SJCRH30 (cell line): ENCODE results near the gene ZNF644. TPM values are rescaled to one million over a fixed set of nuclear protein-coding genes. Genes with fewer than 3 reads are reported as not detected.
A peak's percentile ranks its signal among the peaks of the same experiment; 100 is the strongest.
"Not testable (repeated sequence)": the region's sequence is repeated elsewhere in the genome, so short reads cannot be mapped to it uniquely, and the experiment has no call there.

ENCODE experiments used
- DNase-seq, 2 experiments: peaks; one replicate each; pipeline ENCODE4 v3.0.0-alpha.2; 2015 to 2020
- H3K27ac ChIP-seq: fragments of 250-450 bp; sonication (Bioruptor Pico); 2 replicates; pipeline ENCODE4 v1.5.1; 2020; ENCODE audit warnings: mild to moderate bottlenecking, moderate library complexity
- H3K27me3 ChIP-seq: fragments of 250-450 bp; sonication (Bioruptor Pico); 2 replicates; pipeline ENCODE4 v1.5.1; 2020; ENCODE audit warnings: mild to moderate bottlenecking, moderate library complexity
- H3K36me3 ChIP-seq: fragments of 250-450 bp; sonication (Bioruptor Pico); 2 replicates; pipeline ENCODE4 v1.5.1; 2020; ENCODE audit warnings: mild to moderate bottlenecking, moderate library complexity
- H3K4me1 ChIP-seq: fragments of 250-450 bp; sonication (Bioruptor Pico); 2 replicates; pipeline ENCODE4 v1.5.1; 2020; ENCODE audit warnings: mild to moderate bottlenecking, moderate library complexity
- H3K4me3 ChIP-seq: fragments of 250-450 bp; sonication (Bioruptor Pico); 2 replicates; pipeline ENCODE4 v1.5.1; 2020; ENCODE audit warnings: mild to moderate bottlenecking, moderate library complexity
- H3K9me3 ChIP-seq: fragments of 250-450 bp; sonication (Bioruptor Pico); replicated peaks from 2 replicates; pipeline ENCODE4 v1.5.1; 2020; ENCODE audit warnings: mild to moderate bottlenecking, moderate library complexity
- total RNA-seq: library from RNA; depleted of rRNA; stranded (reverse); fragments of >200 nt; shearing (Covaris generic); gene quantifications from 2 replicates; pipeline ENCODE4 v1.2.3, GENCODE V29; 2014

The ZNF644 gene
- total RNA-seq, 1 experiment from 2014 or later: 86.4 TPM

- no peak overlapping the region for H3K27ac ChIP-seq
- no peak for DNase-seq
- H3K36me3 ChIP-seq: peaks cover 17% of the 10 kb centered on the region
- H3K4me3 ChIP-seq: no peak overlapping the region
- no peaks in the 10 kb centered on the region for H3K27me3 ChIP-seq
- H3K9me3 ChIP-seq: no peaks in the 10 kb centered on the region
- no peaks in the 10 kb centered on the region for H3K4me1 ChIP-seq
These were observed 102.6 kb downstream of the ZNF644 start for GRCh38 chr1:90919190-90919719.

GRCh38 chr1:90911353-90911752 is 110.5 kb downstream of the ZNF644 start:
- Histone ChIP-seq H3K27me3 (no peaks in the 10 kb centered on the region), H3K9me3 (no peaks in the 10 kb centered on the region), H3K4me1 (no peaks in the 10 kb centered on the region), H3K4me3 (no peak overlapping the region), H3K27ac (no peak overlapping the region), H3K36me3 (peaks cover 25% of the 10 kb centered on the region)
- no peak for DNase-seq

GRCh38 chr1:90902672-90903071 is 119.2 kb downstream of the ZNF644 start:
- Histone ChIP-seq H3K27ac (no peak overlapping the region), H3K4me1 (no peaks in the 10 kb centered on the region), H3K27me3 (no peaks in the 10 kb centered on the region), H3K9me3 (0 out of 2 replicates have a peak, but pooled peaks cover 5% of the 10 kb centered on the region), H3K36me3 (peaks cover 27% of the 10 kb centered on the region), H3K4me3 (no peak overlapping the region)
- DNase-seq: no peak

GRCh38 chr1:90899263-90899662 is 122.6 kb downstream of the ZNF644 start:
- Histone ChIP-seq H3K27ac (no peak overlapping the region), H3K4me3 (no peak overlapping the region), H3K27me3 (no peaks in the 10 kb centered on the region), H3K4me1 (no peaks in the 10 kb centered on the region), H3K9me3 (0 out of 2 replicates have a peak, but pooled peaks cover 5% of the 10 kb centered on the region), H3K36me3 (peaks cover 27% of the 10 kb centered on the region)
- DNase-seq: no peak

- peaks cover 15% of the 10 kb centered on the region; the same call in 1 of the 2 replicates for H3K36me3 ChIP-seq
- not testable (repeated sequence) for DNase-seq, H3K4me1 ChIP-seq, H3K27ac ChIP-seq, H3K27me3 ChIP-seq, H3K9me3 ChIP-seq, H3K4me3 ChIP-seq
These were observed 128.2 kb downstream of the ZNF644 start for GRCh38 chr1:90893679-90894078.

GRCh38 chr1:90892884-90893283 is 129.0 kb downstream of the ZNF644 start:
- DNase-seq, H3K4me1 ChIP-seq, H3K9me3 ChIP-seq, H3K27ac ChIP-seq, H3K4me3 ChIP-seq, H3K27me3 ChIP-seq: not testable (repeated sequence)
- H3K36me3 ChIP-seq: peaks cover 15% of the 10 kb centered on the region; the same call in 1 of the 2 replicates

- H3K9me3 ChIP-seq, H3K27me3 ChIP-seq, DNase-seq, H3K4me1 ChIP-seq, H3K4me3 ChIP-seq, H3K27ac ChIP-seq: not testable (repeated sequence)
- H3K36me3 ChIP-seq: peaks cover 12% of the 10 kb centered on the region; the same call in 1 of the 2 replicates
These were observed 129.6 kb downstream of the ZNF644 start for GRCh38 chr1:90892196-90892595.

- not testable (repeated sequence) for H3K9me3 ChIP-seq, DNase-seq, H3K27me3 ChIP-seq
These were observed 130.1 kb downstream of the ZNF644 start for GRCh38 chr1:90891756-90892155.

GRCh38 chr1:90882221-90882620 is 139.6 kb downstream of the ZNF644 start:
- Histone ChIP-seq H3K27me3 (no peaks in the 10 kb centered on the region), H3K4me1 (no peaks in the 10 kb centered on the region), H3K9me3 (no peaks in the 10 kb centered on the region; the same call in 1 of the 2 replicates), H3K4me3 (no peak overlapping the region), H3K27ac (no peak overlapping the region), H3K36me3 (no peaks in the 10 kb centered on the region)
- no peak for DNase-seq

More at GRCh38 chr1:90891756-90892155, 130.1 kb downstream of the ZNF644 start:
- H3K27ac ChIP-seq, H3K36me3 ChIP-seq, H3K4me3 ChIP-seq, H3K4me1 ChIP-seq: not testable (repeated sequence)

- H3K4me1 ChIP-seq: no peaks in the 10 kb centered on the region
- H3K4me3 ChIP-seq: no peak overlapping the region
- peak in 1 of 2 experiments; percentile 11 for DNase-seq
- no peaks in the 10 kb centered on the region; the same call in 1 of the 2 replicates for H3K9me3 ChIP-seq
- H3K36me3 ChIP-seq: no peaks in the 10 kb centered on the region
- no peak overlapping the region for H3K27ac ChIP-seq
- no peaks in the 10 kb centered on the region for H3K27me3 ChIP-seq
These were observed 140.8 kb downstream of the ZNF644 start for GRCh38 chr1:90881034-90881433.

GRCh38 chr1:90879281-90879680 is 142.6 kb downstream of the ZNF644 start:
- Histone ChIP-seq H3K4me3 (no peak overlapping the region), H3K4me1 (no peaks in the 10 kb centered on the region), H3K36me3 (no peaks in the 10 kb centered on the region), H3K27me3 (no peaks in the 10 kb centered on the region), H3K27ac (no peak overlapping the region), H3K9me3 (no peaks in the 10 kb centered on the region; the same call in 1 of the 2 replicates)
- DNase-seq: peak in 1 of 2 experiments; percentile 17

- no peaks in the 10 kb centered on the region for H3K36me3 ChIP-seq
- no peak for DNase-seq
- H3K4me3 ChIP-seq: no peak overlapping the region
- H3K4me1 ChIP-seq: no peaks in the 10 kb centered on the region
- H3K27ac ChIP-seq: no peak overlapping the region
- no peaks in the 10 kb centered on the region for H3K9me3 ChIP-seq
- no peaks in the 10 kb centered on the region for H3K27me3 ChIP-seq
These were observed 145.7 kb downstream of the ZNF644 start for GRCh38 chr1:90876101-90876500.
